T-helper 17 cell (primary cell): Measurements from ENCODE around the gene SH3PXD2A. TPM values are rescaled to one million over a fixed set of nuclear protein-coding genes. Genes with fewer than 3 reads are reported as not detected.

ENCODE experiments used
- ATAC-seq: fragments of 150-1000 bp; cut with Tn5 transposase; 2 replicates; pipeline ENCODE4 v1.10.0; 2021; ENCODE audit warnings: mild to moderate bottlenecking, moderate library complexity
- DNase-seq, 3 donors: peaks; one replicate each; pipeline versions ENCODE4 v3.0.0 to v3.0.0-alpha.2; 2020 to 2021
- H3K9me3 ChIP-seq: one replicate; pipeline ENCODE4 v1.7.0; 2013; ENCODE audit warnings: low read length, mild to moderate bottlenecking; ENCODE audit not compliant: control insufficient read depth, poor library complexity, severe bottlenecking
- H3K27ac Mint-ChIP-seq: one replicate; pipeline ENCODE4 v1.8.0; 2022; ENCODE audit warnings: mild to moderate bottlenecking, moderate library complexity, mixed read lengths
- H3K27me3 Mint-ChIP-seq: one replicate; pipeline ENCODE4 v1.8.0; 2022; ENCODE audit warnings: mixed read lengths
- H3K36me3 Mint-ChIP-seq: one replicate; pipeline ENCODE4 v1.8.0; 2022; ENCODE audit warnings: low read depth, mixed read lengths
- H3K4me1 Mint-ChIP-seq: one replicate; pipeline ENCODE4 v1.8.0; 2022; ENCODE audit warnings: mild to moderate bottlenecking, mixed read lengths
- H3K4me3 Mint-ChIP-seq: one replicate; pipeline ENCODE4 v1.8.0; 2022; ENCODE audit warnings: mild to moderate bottlenecking, moderate library complexity, mixed read lengths
- total RNA-seq, 4 donors: library from RNA in 2 of 4; stranded (reverse) in 2 of 4; gene quantifications; one replicate each; pipeline ENCODE4 v1.2.3 and lab custom pipeline; 2022 to 2026

Gene SH3PXD2A
- total RNA-seq, 2 donors from 2014 or later: 7.2 to 10.9 TPM

DNA sequence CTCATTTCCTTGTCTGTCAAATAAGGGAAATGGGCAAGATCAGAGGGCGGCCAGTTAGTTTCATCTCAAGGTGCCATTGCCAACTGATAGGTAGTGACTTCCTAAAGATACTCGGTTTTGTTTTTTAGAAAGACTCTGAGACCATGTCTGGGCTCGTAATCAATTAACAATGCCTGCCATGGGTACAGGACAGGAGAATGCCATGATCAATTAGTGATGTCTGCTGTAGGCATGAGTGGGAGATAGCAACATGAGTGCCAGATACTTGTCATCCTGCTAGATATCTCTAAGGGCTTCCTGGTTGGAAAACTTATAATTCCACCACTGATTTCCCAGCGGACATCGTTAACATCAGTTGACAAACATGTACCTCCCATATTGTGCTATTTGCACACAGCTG lies 64.8 kb downstream of the SH3PXD2A start:
- Mint-ChIP-seq H3K27me3 (peaks cover 8% of the 10 kb centered on the region), H3K36me3 (no peaks in the 10 kb centered on the region), H3K4me3 (no peak overlapping the region), H3K4me1 (peaks cover 6% of the 10 kb centered on the region), H3K27ac (no peak overlapping the region)
- H3K9me3 ChIP-seq: no peaks in the 10 kb centered on the region
- ATAC-seq: no peak
- DNase-seq: no peak

- H3K27ac Mint-ChIP-seq: peak overlapping the region; percentile 8
- H3K4me3 Mint-ChIP-seq: no peak overlapping the region
- H3K27me3 Mint-ChIP-seq: peaks cover 16% of the 10 kb centered on the region
- DNase-seq: no peak
- H3K36me3 Mint-ChIP-seq: no peaks in the 10 kb centered on the region
- no peaks in the 10 kb centered on the region for H3K9me3 ChIP-seq
- ATAC-seq: no peak
- peaks cover 7% of the 10 kb centered on the region for H3K4me1 Mint-ChIP-seq
Observed at GRCh38 chr10:103789771-103790201, 65.6 kb downstream of the SH3PXD2A start.

GRCh38 chr10:103789161-103789560 lies 66.2 kb downstream of the SH3PXD2A start:
- H3K27ac Mint-ChIP-seq: peak overlapping the region; percentile 8
- no peak overlapping the region for H3K4me3 Mint-ChIP-seq
- DNase-seq: no peak
- H3K9me3 ChIP-seq: no peaks in the 10 kb centered on the region
- ATAC-seq: no peak
- H3K4me1 Mint-ChIP-seq: peaks cover 7% of the 10 kb centered on the region
- peaks cover 17% of the 10 kb centered on the region for H3K27me3 Mint-ChIP-seq
- no peaks in the 10 kb centered on the region for H3K36me3 Mint-ChIP-seq

DNA sequence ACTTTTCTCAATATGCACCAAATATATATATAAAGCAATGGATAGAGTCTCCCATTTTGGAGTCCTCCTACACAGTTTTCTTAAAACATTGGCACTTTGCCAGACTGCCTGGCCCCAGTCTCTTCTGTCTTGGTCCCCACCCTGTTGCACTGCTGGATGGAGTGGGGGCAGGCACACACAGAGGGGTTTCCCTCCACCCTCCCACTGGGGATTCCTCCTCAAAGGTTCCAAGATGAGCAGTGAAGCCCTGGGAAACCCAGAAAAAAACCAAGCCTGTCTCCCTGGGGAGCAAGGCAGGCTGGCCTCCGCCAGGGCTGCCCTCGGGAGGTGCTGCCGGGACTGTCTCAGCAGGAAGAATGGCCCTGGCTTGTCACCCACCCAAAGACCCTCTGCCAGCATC lies 68.0 kb downstream of the SH3PXD2A start:
- no peak for ATAC-seq
- H3K36me3 Mint-ChIP-seq: no peaks in the 10 kb centered on the region
- H3K4me3 Mint-ChIP-seq: no peak overlapping the region
- no peak for DNase-seq
- no peak overlapping the region for H3K27ac Mint-ChIP-seq
- H3K4me1 Mint-ChIP-seq: peaks cover 11% of the 10 kb centered on the region
- H3K27me3 Mint-ChIP-seq: peaks cover 34% of the 10 kb centered on the region
- H3K9me3 ChIP-seq: no peaks in the 10 kb centered on the region

DNA sequence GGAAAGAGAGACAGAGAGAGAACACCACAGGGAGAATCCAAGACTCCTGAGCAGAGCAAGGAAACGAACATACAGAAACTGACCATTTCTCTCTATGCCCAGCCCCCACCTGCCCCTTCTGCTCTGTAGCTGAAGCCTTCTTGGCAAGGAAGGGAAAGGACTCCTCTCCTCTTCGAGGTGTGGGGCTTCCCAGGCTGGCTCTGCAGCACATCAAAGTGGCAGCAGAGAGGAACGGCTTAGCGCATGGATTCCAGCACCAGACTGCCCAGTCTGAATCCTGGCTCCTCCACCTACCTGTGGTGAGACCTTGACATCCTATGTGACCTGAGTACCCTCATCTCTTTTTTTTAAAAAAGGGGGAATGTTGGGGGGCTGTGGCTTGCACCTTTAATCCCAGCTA lies 69.4 kb downstream of the SH3PXD2A start:
- H3K4me1 Mint-ChIP-seq: peaks cover 11% of the 10 kb centered on the region
- no peak overlapping the region for H3K27ac Mint-ChIP-seq
- H3K27me3 Mint-ChIP-seq: peaks cover 40% of the 10 kb centered on the region
- no peaks in the 10 kb centered on the region for H3K36me3 Mint-ChIP-seq
- no peaks in the 10 kb centered on the region for H3K9me3 ChIP-seq
- no peak overlapping the region for H3K4me3 Mint-ChIP-seq
- ATAC-seq (no peak), DNase-seq (no peak)

GRCh38 chr10:103784723-103785418 lies 70.5 kb downstream of the SH3PXD2A start:
- no peak overlapping the region for H3K4me3 Mint-ChIP-seq
- peaks cover 11% of the 10 kb centered on the region for H3K4me1 Mint-ChIP-seq
- peaks cover 2% of the 10 kb centered on the region for H3K36me3 Mint-ChIP-seq
- H3K27ac Mint-ChIP-seq: no peak overlapping the region
- ATAC-seq (no peak), DNase-seq (no peak)
- H3K27me3 Mint-ChIP-seq: peaks cover 45% of the 10 kb centered on the region
- no peaks in the 10 kb centered on the region for H3K9me3 ChIP-seq

DNA sequence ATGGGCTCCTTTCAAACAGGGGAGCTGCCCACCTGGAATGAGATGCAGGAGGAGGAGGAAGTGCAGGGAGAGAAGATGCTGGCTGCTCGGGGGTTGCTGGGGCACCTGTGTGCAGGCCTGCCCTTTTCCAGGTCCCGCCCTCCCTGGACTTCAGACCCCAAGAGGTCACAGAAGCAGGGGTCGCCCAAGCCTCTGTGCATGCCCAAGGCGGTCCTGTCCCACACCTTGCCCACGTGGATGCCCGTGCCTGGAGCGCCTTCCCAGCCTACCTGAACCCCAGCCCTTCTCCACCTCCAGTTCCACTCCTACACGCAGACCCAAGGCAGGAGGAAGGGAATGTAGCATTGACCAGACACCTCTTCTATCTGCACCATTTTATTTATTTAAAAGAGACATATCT lies 71.3 kb downstream of the SH3PXD2A start:
- Mint-ChIP-seq H3K4me3 (no peak overlapping the region), H3K27ac (no peak overlapping the region), H3K36me3 (peaks cover 2% of the 10 kb centered on the region), H3K27me3 (peaks cover 45% of the 10 kb centered on the region), H3K4me1 (peaks cover 6% of the 10 kb centered on the region)
- DNase-seq (no peak), ATAC-seq (no peak)
- no peaks in the 10 kb centered on the region for H3K9me3 ChIP-seq

DNA sequence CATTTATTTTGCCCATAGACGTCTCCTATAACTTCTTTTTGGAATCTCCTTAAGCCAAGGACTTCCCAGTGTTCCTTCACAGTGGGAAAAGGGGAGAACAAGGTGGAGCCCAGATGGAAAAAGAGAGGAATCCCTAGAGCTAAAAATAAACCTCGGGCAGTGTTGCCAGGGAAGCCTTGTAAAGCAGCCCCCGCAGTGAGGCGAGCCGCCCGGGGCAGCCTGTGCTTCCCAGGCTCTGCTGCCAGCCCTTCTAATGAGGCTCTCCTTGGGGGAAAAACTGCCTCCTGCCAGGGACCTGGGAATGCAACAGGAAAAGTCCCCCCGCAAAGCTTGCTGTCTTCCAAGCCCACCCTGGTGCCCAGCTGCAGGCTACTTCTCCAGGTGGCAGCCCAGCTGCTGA lies 71.7 kb downstream of the SH3PXD2A start:
- DNase-seq (no peak), ATAC-seq (no peak)
- Mint-ChIP-seq H3K4me1 (peaks cover 6% of the 10 kb centered on the region), H3K27me3 (peaks cover 45% of the 10 kb centered on the region), H3K4me3 (no peak overlapping the region), H3K36me3 (peaks cover 2% of the 10 kb centered on the region), H3K27ac (no peak overlapping the region)
- no peaks in the 10 kb centered on the region for H3K9me3 ChIP-seq

GRCh38 chr10:103781329-103782061 lies 73.9 kb downstream of the SH3PXD2A start:
- no peak overlapping the region for H3K4me3 Mint-ChIP-seq
- H3K4me1 Mint-ChIP-seq: peaks cover 8% of the 10 kb centered on the region
- ATAC-seq (no peak), DNase-seq (no peak)
- H3K36me3 Mint-ChIP-seq: peaks cover 2% of the 10 kb centered on the region
- H3K27ac Mint-ChIP-seq: no peak overlapping the region
- peaks cover 45% of the 10 kb centered on the region for H3K27me3 Mint-ChIP-seq
- no peaks in the 10 kb centered on the region for H3K9me3 ChIP-seq

DNA sequence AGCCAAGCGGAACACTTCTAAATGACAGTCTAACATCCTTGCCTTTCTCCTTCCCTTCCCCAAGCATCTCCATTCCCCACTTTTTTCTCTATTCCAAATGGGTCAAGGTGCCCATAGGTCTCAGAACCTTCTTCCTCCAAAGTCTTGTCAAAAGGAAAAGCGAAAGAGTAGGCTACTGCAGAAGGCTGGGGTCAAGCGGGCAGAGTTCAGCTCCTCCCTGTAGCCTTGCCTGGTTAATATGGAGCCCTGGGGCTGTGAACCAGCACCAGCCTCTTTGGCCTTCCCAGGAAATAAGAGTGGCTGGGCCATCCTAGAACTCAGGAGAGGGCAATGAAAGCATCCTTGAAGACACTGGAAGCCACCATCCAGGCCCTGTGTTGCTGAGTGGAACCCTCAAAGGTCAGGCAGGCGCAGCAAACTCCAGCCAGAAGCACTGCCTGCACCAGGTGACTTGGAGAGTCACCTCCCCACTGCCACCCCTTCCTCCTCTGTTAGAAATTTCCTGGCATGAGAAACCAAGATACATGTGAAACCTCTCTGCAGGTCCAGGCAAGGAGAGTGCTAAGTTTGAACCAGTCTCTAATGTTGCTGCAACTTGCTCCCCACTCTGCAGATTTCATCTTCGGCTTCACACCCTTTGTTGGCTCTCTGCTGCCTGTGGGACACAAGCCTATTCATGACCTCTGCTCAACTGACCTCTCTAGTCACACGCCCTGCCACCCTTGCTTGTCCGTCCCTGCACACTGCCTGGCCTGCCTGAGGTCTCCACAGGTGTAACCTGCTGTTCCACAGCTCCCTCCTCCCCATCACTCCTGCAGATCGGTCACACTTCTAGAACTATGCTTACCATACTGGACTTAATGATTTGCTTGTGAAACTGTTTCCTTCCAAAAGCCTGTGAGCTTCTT lies 74.9 kb downstream of the SH3PXD2A start:
- peaks cover 7% of the 10 kb centered on the region for H3K4me1 Mint-ChIP-seq
- H3K4me3 Mint-ChIP-seq: no peak overlapping the region
- ATAC-seq (no peak), DNase-seq (no peak)
- H3K9me3 ChIP-seq: no peaks in the 10 kb centered on the region
- peaks cover 2% of the 10 kb centered on the region for H3K36me3 Mint-ChIP-seq
- no peak overlapping the region for H3K27ac Mint-ChIP-seq
- peaks cover 41% of the 10 kb centered on the region for H3K27me3 Mint-ChIP-seq

DNA sequence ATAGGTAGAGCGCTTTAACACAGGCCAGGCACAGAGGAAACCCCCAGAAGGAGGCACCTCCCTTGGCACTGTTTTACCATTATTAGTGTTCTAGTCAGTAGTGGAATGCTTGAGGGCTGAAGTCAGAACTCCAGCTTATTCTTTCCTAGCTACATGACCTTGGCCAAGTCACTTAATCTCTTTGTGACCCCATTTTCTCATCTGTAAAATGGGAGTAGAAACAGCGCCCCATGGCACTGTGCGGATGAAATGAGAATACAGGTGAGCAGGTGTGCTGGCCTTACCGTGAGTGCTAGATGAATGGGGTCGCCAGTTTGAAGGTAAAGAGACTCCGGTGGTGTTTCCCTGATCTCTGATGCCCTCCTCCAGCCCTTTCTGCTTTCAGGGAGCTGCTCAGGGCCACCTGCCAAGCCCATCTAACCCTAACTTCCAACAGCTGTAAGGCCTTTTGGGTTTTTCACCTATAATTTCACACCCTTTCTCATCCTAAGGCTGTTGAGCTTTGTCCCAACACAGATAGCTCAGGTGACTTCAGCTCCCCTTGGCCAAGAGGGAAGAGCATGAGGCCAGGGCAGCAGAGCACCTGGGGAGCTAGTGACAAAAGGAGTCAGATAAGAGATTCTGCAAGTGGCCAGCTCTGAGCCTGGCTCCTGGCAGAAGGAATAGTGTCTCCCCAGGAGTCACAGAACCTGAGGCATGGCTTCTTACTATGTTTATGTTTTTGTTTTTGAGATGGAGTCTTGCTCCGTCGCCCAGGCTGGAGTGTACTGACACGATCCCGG lies 76.8 kb downstream of the SH3PXD2A start:
- Mint-ChIP-seq H3K27me3 (peaks cover 22% of the 10 kb centered on the region), H3K4me1 (peaks cover 7% of the 10 kb centered on the region), H3K27ac (no peak overlapping the region), H3K4me3 (no peak overlapping the region), H3K36me3 (peaks cover 2% of the 10 kb centered on the region)
- no peaks in the 10 kb centered on the region for H3K9me3 ChIP-seq
- ATAC-seq (no peak), DNase-seq (no peak)

DNA sequence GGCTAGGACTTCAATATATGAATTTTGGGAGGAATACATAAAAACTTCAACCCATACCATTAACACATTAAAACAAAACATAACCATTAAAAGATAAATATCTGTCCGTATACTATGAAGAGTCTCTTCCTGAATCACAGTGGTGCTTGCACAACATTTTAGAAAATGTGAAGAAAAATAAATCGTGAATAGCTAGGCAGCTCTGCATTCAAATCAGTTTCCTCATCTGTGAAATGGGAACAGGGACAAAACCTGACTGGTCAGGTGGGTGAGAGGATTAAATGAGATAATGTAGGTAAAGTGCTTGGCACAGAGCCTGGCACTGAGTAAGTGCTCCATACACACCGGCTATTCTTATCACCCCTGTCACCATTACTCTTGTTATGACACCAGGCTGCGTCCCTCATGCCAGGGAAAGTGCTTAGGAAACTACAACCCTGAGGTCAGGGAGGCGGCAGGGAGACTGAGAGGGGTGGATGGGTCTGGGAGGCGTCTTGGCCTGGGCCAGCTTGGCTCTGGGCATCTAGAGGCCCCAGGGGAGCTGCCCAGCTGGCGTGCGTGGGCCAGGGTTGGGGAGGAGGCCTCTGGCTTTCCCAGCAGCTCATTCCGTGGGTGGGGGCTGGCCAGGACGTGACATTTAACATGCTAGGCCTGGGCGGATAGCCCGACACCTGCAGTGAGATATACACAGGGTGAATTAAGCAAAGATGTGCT lies 78.3 kb downstream of the SH3PXD2A start:
- ATAC-seq (no peak), DNase-seq (no peak)
- Mint-ChIP-seq H3K36me3 (peaks cover 2% of the 10 kb centered on the region), H3K27me3 (peaks cover 8% of the 10 kb centered on the region), H3K27ac (no peak overlapping the region), H3K4me1 (peaks cover 6% of the 10 kb centered on the region), H3K4me3 (no peak overlapping the region)
- no peaks in the 10 kb centered on the region for H3K9me3 ChIP-seq
